Thyroid gland (tissue), 4 donors: ENCODE data around the gene RASGRF2.

Experiments used
- CTCF ChIP-seq, 6 experiments: fragments of 200-600 bp in 3 of 6; fragments of 450-650 bp in 3 of 6; sonication (generic) in 3 of 6; IDR thresholded peaks; one replicate each; pipeline ENCODE4 v1.5.1; 2016 to 2019; ENCODE audit warnings: antibody characterized with exemption in 6 of 6, mild to moderate bottlenecking in 2 of 6, inconsistent platforms in 1 of 6, moderate library complexity in 1 of 6
- POLR2A ChIP-seq, 2 donors: fragments of 450-650 bp; IDR thresholded peaks; one replicate each; pipeline ENCODE4 v1.6.1; 2017; ENCODE audit warnings: antibody characterized with exemption in 2 of 2, mild to moderate bottlenecking in 2 of 2, moderate library complexity in 1 of 2

DNA sequence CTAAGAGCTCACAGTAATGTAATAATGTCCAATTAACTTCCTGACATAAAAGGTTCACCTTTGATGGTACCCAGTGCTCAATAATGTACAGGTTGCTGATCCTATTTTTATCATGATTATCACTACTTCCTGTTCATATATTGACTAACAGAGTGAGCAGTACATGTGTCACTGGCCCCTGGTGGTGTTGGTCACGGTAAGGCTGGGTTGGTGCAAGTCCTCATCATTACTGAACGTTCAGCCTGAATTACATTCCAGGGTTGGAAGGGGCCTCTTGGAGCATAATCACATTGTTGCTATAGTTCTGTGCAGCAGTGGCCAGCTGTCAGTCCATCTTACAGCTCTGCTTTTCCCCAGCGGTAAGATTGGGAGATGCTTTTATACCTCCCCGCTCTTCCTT, 248.7 kb downstream of the RASGRF2 start:
- TF ChIP-seq POLR2A (IDR thresholded peaks at IDR 0.05) (no peak), CTCF (IDR thresholded peaks at IDR 0.05) (no peak)
